ENCODE results near the gene SOD2. TPM values are rescaled to one million over a fixed set of nuclear protein-coding genes. Genes with fewer than 3 reads are reported as not detected.

The SOD2 gene
- total and polyA plus RNA-seq, 2 of the 13 experiments (the other 11 are each of a cell fraction or from before 2014, with no cell fraction given), result 304 to 309 TPM

DNA sequence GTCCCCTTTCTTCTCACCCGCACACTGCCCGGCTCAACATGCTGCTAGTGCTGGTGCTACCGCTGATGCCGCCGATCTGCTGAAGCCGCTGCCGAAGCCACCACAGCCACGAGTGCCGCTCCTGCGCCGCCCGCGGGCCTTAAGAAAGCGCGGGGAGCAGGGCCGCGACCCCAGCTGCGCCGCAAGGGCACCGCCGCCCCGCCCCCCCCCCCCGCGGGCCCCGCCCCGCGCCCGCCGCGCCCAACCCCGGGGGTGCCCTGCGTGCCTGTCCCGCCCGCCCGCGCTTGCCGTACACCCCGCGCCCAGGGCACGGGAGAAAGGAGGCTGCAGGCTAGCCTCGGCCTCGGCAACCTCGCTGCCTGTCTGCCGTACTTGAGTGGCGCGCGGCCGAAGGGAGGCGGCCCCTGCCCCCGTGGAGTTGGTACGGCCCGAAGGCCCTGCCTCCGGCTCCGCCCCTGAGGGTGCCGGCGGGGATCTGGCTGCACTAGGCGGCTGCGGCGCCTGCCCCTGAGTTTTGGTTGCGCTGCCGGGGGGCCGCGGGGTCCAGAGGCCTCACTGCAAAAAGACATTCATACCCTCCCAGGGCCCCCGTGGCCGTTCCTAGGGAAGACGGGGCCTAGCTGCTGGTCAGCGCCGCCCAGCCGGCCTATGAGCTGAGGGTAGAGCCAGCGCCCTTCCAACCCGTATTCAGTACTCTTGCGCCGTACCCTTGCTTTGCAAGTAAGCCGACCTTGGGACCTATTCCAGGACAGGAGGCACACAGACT is at the start of gene SOD2 (continued):
- TF ChIP-seq ZNF562 (CRISPR knock-in tag; IDR thresholded peaks at IDR 0.05; ENCODE audit: borderline replicate concordance), result no peak
- TF ChIP-seq MIER2 (CRISPR knock-in tag; IDR thresholded peaks at IDR 0.05), result peak; percentile 6; the same call in 1 of the 2 replicates
- TF ChIP-seq HOXD1 (CRISPR knock-in tag; IDR thresholded peaks at IDR 0.05), result no peak; the same call in 1 of the 2 replicates
- TF ChIP-seq SP4 (CRISPR knock-in tag; IDR thresholded peaks at IDR 0.05), result peak; percentile 97
- TF ChIP-seq CCAR2 (optimal IDR thresholded peaks at IDR 0.05; ENCODE audit: low read depth, low read length), result no peak
- TF ChIP-seq, protein P1, sequence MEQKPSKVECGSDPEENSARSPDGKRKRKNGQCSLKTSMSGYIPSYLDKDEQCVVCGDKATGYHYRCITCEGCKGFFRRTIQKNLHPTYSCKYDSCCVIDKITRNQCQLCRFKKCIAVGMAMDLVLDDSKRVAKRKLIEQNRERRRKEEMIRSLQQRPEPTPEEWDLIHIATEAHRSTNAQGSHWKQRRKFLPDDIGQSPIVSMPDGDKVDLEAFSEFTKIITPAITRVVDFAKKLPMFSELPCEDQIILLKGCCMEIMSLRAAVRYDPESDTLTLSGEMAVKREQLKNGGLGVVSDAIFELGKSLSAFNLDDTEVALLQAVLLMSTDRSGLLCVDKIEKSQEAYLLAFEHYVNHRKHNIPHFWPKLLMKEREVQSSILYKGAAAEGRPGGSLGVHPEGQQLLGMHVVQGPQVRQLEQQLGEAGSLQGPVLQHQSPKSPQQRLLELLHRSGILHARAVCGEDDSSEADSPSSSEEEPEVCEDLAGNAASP (CRISPR knock-in tag; IDR thresholded peaks at IDR 0.05; ENCODE audit: borderline replicate concordance), result peak; percentile 28
- TF ChIP-seq ZNF264 (CRISPR knock-in tag; IDR thresholded peaks at IDR 0.05), result peak; percentile 20; the same call in 1 of the 2 replicates
- TF ChIP-seq ZNF224 (CRISPR knock-in tag; IDR thresholded peaks at IDR 0.05), result no peak; the same call in 1 of the 2 replicates
- TF ChIP-seq, protein P2, sequence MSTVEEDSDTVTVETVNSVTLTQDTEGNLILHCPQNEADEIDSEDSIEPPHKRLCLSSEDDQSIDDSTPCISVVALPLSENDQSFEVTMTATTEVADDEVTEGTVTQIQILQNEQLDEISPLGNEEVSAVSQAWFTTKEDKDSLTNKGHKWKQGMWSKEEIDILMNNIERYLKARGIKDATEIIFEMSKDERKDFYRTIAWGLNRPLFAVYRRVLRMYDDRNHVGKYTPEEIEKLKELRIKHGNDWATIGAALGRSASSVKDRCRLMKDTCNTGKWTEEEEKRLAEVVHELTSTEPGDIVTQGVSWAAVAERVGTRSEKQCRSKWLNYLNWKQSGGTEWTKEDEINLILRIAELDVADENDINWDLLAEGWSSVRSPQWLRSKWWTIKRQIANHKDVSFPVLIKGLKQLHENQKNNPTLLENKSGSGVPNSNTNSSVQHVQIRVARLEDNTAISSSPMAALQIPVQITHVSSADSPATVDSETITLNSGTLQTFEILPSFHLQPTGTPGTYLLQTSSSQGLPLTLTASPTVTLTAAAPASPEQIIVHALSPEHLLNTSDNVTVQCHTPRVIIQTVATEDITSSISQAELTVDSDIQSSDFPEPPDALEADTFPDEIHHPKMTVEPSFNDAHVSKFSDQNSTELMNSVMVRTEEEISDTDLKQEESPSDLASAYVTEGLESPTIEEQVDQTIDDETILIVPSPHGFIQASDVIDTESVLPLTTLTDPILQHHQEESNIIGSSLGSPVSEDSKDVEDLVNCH (CRISPR knock-in tag; IDR thresholded peaks at IDR 0.05), result no peak
- TF ChIP-seq NPAS2 (CRISPR knock-in tag; IDR thresholded peaks at IDR 0.05; ENCODE audit: borderline replicate concordance), result no peak
- TF ChIP-seq FOXK1 (CRISPR knock-in tag; IDR thresholded peaks at IDR 0.05; ENCODE audit: borderline replicate concordance, low read depth), result peak; percentile 7
- peak; percentile 71 for TF ChIP-seq SKI (IDR thresholded peaks at IDR 0.05; ENCODE audit: partially characterized antibody)
- TF ChIP-seq RORA (CRISPR knock-in tag; IDR thresholded peaks at IDR 0.05), result no peak
- no peak for TF ChIP-seq SYNCRIP (IDR thresholded peaks at IDR 0.05; ENCODE audit: insufficient read depth, low read depth, low read length)
- TF ChIP-seq, protein P3, sequence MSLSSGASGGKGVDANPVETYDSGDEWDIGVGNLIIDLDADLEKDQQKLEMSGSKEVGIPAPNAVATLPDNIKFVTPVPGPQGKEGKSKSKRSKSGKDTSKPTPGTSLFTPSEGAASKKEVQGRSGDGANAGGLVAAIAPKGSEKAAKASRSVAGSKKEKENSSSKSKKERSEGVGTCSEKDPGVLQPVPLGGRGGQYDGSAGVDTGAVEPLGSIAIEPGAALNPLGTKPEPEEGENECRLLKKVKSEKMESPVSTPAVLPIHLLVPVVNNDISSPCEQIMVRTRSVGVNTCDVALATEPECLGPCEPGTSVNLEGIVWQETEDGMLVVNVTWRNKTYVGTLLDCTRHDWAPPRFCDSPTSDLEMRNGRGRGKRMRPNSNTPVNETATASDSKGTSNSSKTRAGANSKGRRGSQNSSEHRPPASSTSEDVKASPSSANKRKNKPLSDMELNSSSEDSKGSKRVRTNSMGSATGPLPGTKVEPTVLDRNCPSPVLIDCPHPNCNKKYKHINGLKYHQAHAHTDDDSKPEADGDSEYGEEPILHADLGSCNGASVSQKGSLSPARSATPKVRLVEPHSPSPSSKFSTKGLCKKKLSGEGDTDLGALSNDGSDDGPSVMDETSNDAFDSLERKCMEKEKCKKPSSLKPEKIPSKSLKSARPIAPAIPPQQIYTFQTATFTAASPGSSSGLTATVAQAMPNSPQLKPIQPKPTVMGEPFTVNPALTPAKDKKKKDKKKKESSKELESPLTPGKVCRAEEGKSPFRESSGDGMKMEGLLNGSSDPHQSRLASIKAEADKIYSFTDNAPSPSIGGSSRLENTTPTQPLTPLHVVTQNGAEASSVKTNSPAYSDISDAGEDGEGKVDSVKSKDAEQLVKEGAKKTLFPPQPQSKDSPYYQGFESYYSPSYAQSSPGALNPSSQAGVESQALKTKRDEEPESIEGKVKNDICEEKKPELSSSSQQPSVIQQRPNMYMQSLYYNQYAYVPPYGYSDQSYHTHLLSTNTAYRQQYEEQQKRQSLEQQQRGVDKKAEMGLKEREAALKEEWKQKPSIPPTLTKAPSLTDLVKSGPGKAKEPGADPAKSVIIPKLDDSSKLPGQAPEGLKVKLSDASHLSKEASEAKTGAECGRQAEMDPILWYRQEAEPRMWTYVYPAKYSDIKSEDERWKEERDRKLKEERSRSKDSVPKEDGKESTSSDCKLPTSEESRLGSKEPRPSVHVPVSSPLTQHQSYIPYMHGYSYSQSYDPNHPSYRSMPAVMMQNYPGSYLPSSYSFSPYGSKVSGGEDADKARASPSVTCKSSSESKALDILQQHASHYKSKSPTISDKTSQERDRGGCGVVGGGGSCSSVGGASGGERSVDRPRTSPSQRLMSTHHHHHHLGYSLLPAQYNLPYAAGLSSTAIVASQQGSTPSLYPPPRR (CRISPR knock-in tag; IDR thresholded peaks at IDR 0.05; ENCODE audit: borderline replicate concordance), result peak; percentile 84
- peak; percentile 29; the same call in 1 of the 2 replicates for TF ChIP-seq PITX1 (CRISPR knock-in tag; IDR thresholded peaks at IDR 0.05)
